ENCODE measurements around the gene ERBB4. TPM values are rescaled to one million over a fixed set of nuclear protein-coding genes. Genes with fewer than 3 reads are reported as not detected.

ERBB4 gene
- total RNA-seq, 1 experiment from 2014 or later, result 0.15 TPM

DNA sequence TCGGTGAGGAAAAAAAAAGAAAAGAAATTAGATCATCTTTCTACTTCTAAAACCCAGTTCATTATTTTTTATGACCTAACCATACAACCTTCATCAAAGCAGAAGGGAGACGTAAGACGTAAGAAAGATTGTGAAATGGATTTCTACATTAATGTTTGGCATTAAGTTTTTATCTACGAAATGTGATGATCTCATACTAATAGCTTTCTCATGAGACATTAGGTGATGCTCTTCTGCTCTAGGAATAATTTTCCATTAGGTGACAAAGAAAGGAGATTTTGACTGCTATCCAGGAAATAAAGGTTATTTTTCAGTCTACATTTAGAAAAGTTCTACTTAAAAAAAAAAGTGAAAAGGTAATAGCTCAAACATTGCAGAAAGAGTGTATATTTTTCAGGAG, 748.6 kb downstream of the ERBB4 start:
- no TSS peak for BruUV-seq (replicated peaks)
- H3K36me3 ChIP-seq (ENCODE audit: control insufficient read depth, insufficient read depth, low read length), result no peaks in the 10 kb centered on the region
- ChIA-PET POLR2A (no interaction called here), CTCF (no interaction called here)
- H3K27me3 ChIP-seq (ENCODE audit: control insufficient read depth, insufficient read depth, low read length), result no peaks in the 10 kb centered on the region
- H3K4me3 ChIP-seq (ENCODE audit: low read depth in 2 of 2, low read length in 2 of 2), result no peak overlapping the region
- TF ChIP-seq, protein P1, sequence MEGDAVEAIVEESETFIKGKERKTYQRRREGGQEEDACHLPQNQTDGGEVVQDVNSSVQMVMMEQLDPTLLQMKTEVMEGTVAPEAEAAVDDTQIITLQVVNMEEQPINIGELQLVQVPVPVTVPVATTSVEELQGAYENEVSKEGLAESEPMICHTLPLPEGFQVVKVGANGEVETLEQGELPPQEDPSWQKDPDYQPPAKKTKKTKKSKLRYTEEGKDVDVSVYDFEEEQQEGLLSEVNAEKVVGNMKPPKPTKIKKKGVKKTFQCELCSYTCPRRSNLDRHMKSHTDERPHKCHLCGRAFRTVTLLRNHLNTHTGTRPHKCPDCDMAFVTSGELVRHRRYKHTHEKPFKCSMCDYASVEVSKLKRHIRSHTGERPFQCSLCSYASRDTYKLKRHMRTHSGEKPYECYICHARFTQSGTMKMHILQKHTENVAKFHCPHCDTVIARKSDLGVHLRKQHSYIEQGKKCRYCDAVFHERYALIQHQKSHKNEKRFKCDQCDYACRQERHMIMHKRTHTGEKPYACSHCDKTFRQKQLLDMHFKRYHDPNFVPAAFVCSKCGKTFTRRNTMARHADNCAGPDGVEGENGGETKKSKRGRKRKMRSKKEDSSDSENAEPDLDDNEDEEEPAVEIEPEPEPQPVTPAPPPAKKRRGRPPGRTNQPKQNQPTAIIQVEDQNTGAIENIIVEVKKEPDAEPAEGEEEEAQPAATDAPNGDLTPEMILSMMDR (IDR thresholded peaks at IDR 0.05), result no peak
- TF ChIP-seq SIN3A (IDR thresholded peaks at IDR 0.05; ENCODE audit: borderline replicate concordance, insufficient read depth, low read depth, low read length), result no peak
- TF ChIP-seq, protein P2, sequence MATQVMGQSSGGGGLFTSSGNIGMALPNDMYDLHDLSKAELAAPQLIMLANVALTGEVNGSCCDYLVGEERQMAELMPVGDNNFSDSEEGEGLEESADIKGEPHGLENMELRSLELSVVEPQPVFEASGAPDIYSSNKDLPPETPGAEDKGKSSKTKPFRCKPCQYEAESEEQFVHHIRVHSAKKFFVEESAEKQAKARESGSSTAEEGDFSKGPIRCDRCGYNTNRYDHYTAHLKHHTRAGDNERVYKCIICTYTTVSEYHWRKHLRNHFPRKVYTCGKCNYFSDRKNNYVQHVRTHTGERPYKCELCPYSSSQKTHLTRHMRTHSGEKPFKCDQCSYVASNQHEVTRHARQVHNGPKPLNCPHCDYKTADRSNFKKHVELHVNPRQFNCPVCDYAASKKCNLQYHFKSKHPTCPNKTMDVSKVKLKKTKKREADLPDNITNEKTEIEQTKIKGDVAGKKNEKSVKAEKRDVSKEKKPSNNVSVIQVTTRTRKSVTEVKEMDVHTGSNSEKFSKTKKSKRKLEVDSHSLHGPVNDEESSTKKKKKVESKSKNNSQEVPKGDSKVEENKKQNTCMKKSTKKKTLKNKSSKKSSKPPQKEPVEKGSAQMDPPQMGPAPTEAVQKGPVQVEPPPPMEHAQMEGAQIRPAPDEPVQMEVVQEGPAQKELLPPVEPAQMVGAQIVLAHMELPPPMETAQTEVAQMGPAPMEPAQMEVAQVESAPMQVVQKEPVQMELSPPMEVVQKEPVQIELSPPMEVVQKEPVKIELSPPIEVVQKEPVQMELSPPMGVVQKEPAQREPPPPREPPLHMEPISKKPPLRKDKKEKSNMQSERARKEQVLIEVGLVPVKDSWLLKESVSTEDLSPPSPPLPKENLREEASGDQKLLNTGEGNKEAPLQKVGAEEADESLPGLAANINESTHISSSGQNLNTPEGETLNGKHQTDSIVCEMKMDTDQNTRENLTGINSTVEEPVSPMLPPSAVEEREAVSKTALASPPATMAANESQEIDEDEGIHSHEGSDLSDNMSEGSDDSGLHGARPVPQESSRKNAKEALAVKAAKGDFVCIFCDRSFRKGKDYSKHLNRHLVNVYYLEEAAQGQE (IDR thresholded peaks at IDR 0.05; ENCODE audit: insufficient read depth in 1 of 2, low read depth in 2 of 2, low read length in 1 of 2), result no peak
- TF ChIP-seq POLR2AphosphoS5 (IDR thresholded peaks at IDR 0.05; ENCODE audit: low read depth, low read length), result no peak
- no peak for TF ChIP-seq TCF7L2 (IDR thresholded peaks at IDR 0.05; ENCODE audit: low read depth, low read length)
- no peak for DNase-seq (ENCODE audit: low read depth, low spot score)
- H3K4me1 ChIP-seq (ENCODE audit: control insufficient read depth, insufficient read depth, low read length), result no peaks in the 10 kb centered on the region
- ATAC-seq, result no peak
- H3K9me3 ChIP-seq (ENCODE audit: control insufficient read depth, insufficient read depth, low read depth, low read length), result no peaks in the 10 kb centered on the region
- H3K27ac ChIP-seq (ENCODE audit: low read length), result no peak overlapping the region
- intact Hi-C loops (cut with micrococcal nuclease; ENCODE audit: unreplicated experiment) (no loop called here), in situ Hi-C loops (cut with HindIII; ENCODE audit: low pct_unique_long_range_greater_than_20kb, low sequenced_read_pairs) (no loop called here)

DNA sequence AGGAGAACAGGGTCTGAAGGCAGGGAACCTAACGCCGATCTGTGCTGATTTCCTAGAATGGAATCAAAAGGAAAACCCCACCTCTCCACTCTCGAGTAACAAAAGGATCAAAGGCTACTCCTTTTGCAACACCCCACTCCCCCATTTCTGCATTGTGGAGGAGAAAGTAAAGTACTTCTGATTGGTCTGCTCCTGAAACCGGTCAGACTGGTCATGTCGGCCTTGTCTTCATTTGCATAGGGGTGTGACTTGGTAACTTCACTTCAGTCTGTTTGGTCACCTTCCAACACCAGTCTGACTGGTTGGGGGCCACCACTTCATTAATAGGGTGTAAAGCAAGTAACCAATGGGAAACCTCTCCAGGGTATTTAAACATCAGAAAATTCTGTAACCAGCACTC, 771.9 kb downstream of the ERBB4 start:
- DNase-seq (ENCODE audit: low read depth, low spot score) (no peak), ATAC-seq (no peak)
- Histone ChIP-seq H3K27me3 (ENCODE audit: control insufficient read depth, insufficient read depth, low read length) (no peaks in the 10 kb centered on the region), H3K9me3 (ENCODE audit: control insufficient read depth, insufficient read depth, low read depth, low read length) (no peaks in the 10 kb centered on the region), H3K4me3 (ENCODE audit: low read depth in 2 of 2, low read length in 2 of 2) (no peak overlapping the region), H3K4me1 (ENCODE audit: control insufficient read depth, insufficient read depth, low read length) (no peaks in the 10 kb centered on the region), H3K27ac (ENCODE audit: low read length) (no peak overlapping the region), H3K36me3 (ENCODE audit: control insufficient read depth, insufficient read depth, low read length) (no peaks in the 10 kb centered on the region)
- TF ChIP-seq SIN3A (IDR thresholded peaks at IDR 0.05; ENCODE audit: borderline replicate concordance, insufficient read depth, low read depth, low read length) (no peak), POLR2AphosphoS5 (IDR thresholded peaks at IDR 0.05; ENCODE audit: low read depth, low read length) (no peak), TCF7L2 (IDR thresholded peaks at IDR 0.05; ENCODE audit: low read depth, low read length) (no peak)
- TF ChIP-seq, protein P1 (IDR thresholded peaks at IDR 0.05), result no peak
- TF ChIP-seq, protein P2 (IDR thresholded peaks at IDR 0.05; ENCODE audit: insufficient read depth in 1 of 2, low read depth in 2 of 2, low read length in 1 of 2), result no peak
- in situ Hi-C loops (cut with HindIII; ENCODE audit: low pct_unique_long_range_greater_than_20kb, low sequenced_read_pairs), result no loop called here
- BruUV-seq (replicated peaks), result no TSS peak
- CTCF ChIA-PET, result no interaction called here
- POLR2A ChIA-PET, result no interaction called here
- intact Hi-C loops (cut with micrococcal nuclease; ENCODE audit: unreplicated experiment), result no loop called here
